Mesendoderm (in vitro differentiated cells): Measurements from ENCODE around the gene ZBED5. TPM values are rescaled to one million over a fixed set of nuclear protein-coding genes. Genes with fewer than 3 reads are reported as not detected.

Source experiments
- DNase-seq: peaks from one replicate; pipeline ENCODE4 v3.0.0; 2013
- H2AK5ac ChIP-seq: 2 replicates; pipeline ENCODE4 v1.6.1; 2013; ENCODE audit warnings: low read length, inconsistent platforms
- H2BK120ac ChIP-seq: 2 replicates; pipeline ENCODE4 v1.6.1; 2013; ENCODE audit warnings: low read depth, mild to moderate bottlenecking, low read length, moderate library complexity, mixed read lengths
- H2BK15ac ChIP-seq: replicated peaks from 2 replicates; pipeline ENCODE4 v1.6.1; 2013; ENCODE audit warnings: low read depth, mild to moderate bottlenecking, moderate library complexity
- H2BK5ac ChIP-seq: 2 replicates; pipeline ENCODE4 v1.6.1; 2013; ENCODE audit warnings: low read length, inconsistent platforms
- H3K18ac ChIP-seq: 2 replicates; pipeline ENCODE4 v1.6.1; 2013; ENCODE audit warnings: mild to moderate bottlenecking, low read length, mixed read lengths
- H3K23ac ChIP-seq: one replicate; pipeline ENCODE4 v1.6.1; 2013; ENCODE audit warnings: low read length
- H3K27ac ChIP-seq: 2 replicates; pipeline ENCODE4 v1.5.1; 2013; ENCODE audit warnings: low read depth, mild to moderate bottlenecking, inconsistent platforms, low read length, moderate library complexity
- H3K27me3 ChIP-seq: 2 replicates; pipeline ENCODE4 v1.6.1; 2013; ENCODE audit warnings: low read length, control low read depth, mild to moderate bottlenecking, inconsistent platforms; ENCODE audit not compliant: insufficient read depth, poor library complexity
- H3K36me3 ChIP-seq: 2 replicates; pipeline ENCODE4 v1.6.1; 2013; ENCODE audit warnings: low read length, inconsistent platforms; ENCODE audit not compliant: control insufficient read depth, insufficient read depth
- H3K4ac ChIP-seq: one replicate; pipeline ENCODE4 v1.6.1; 2013; ENCODE audit warnings: low read depth, mild to moderate bottlenecking, low read length, moderate library complexity
- H3K4me1 ChIP-seq: 2 replicates; pipeline ENCODE4 v1.6.1; 2013; ENCODE audit warnings: low read depth, low read length, inconsistent platforms; ENCODE audit not compliant: control insufficient read depth
- H3K4me2 ChIP-seq: 2 replicates; pipeline ENCODE4 v1.6.1; 2013; ENCODE audit warnings: low read length
- H3K4me3 ChIP-seq: 2 replicates; pipeline ENCODE4 v1.5.1; 2013; ENCODE audit warnings: mild to moderate bottlenecking, low read length
- H3K56ac ChIP-seq: one replicate; pipeline ENCODE4 v1.6.1; 2013; ENCODE audit warnings: low read length
- H3K79me1 ChIP-seq: 2 replicates; pipeline ENCODE4 v1.6.1; 2013; ENCODE audit warnings: low read length, inconsistent platforms
- H3K79me2 ChIP-seq: 2 replicates; pipeline ENCODE4 v1.6.1; 2013; ENCODE audit warnings: mild to moderate bottlenecking, low read length; ENCODE audit not compliant: control insufficient read depth, insufficient read depth
- H3K9ac ChIP-seq: 2 replicates; pipeline ENCODE4 v1.6.1; 2013; ENCODE audit warnings: low read length, inconsistent platforms
- H4K5ac ChIP-seq: one replicate; pipeline ENCODE4 v1.6.1; 2013; ENCODE audit warnings: low read length
- H4K8ac ChIP-seq: one replicate; pipeline ENCODE4 v1.6.1; 2013; ENCODE audit warnings: low read depth, mild to moderate bottlenecking, control low read depth, low read length, moderate library complexity
- WGBS: extraction: QIAGEN DNeasy Blood & Tissue Kit; methylation state at CpG from one replicate; pipeline ENCODE4 v1.1.7; 2013; ENCODE audit warnings: low lambda C conversion rate, missing lambda C conversion rate; ENCODE audit not compliant: insufficient coverage; ENCODE audit errors: extremely low coverage; 5-methylcytosine and 5-hydroxymethylcytosine counted together
- polyA plus RNA-seq, 2 experiments: library from polyadenylated mRNA; stranded (reverse); fragments of 200-250 nt; gene quantifications; one replicate each; pipeline ENCODE4 v1.2.3, GENCODE V29; 2013

ZBED5 gene
- 35.8 TPM for polyA plus RNA-seq (2013, experiment 1 of 2)
- polyA plus RNA-seq (2013, experiment 2 of 2) = 35.5 TPM

GRCh38 chr11:10857709-10858438 lies at the start of gene ZBED5:
TSS of gene ZBED5 (minus strand) at chr11:10858053. CDS start at chr11:10854945, 3,108 bp downstream.
- H3K79me1 ChIP-seq = peaks cover 4% of the 10 kb centered on the region
- peak within 1 kb of the TSS; percentile 59 for H4K5ac ChIP-seq
- peak within 1 kb of the TSS; percentile 79 for H3K4me3 ChIP-seq
- peak; percentile 99 for DNase-seq
- peak within 1 kb of the TSS; percentile 72 for H3K18ac ChIP-seq
- H2BK5ac ChIP-seq = peak within 1 kb of the TSS; percentile 94
- peak within 1 kb of the TSS; percentile 32 for H3K23ac ChIP-seq
- H2BK15ac ChIP-seq = no peak within 1 kb of the TSS
- peak within 1 kb of the TSS; percentile 95 for H3K27ac ChIP-seq
- peak within 1 kb of the TSS; percentile 29 for H3K4me2 ChIP-seq
- peak within 1 kb of the TSS; percentile 95 for H3K9ac ChIP-seq
- peaks cover 14% of the 10 kb centered on the region for H3K79me2 ChIP-seq
- peaks cover 1% of the 10 kb centered on the region for H3K36me3 ChIP-seq
- no peaks in the 10 kb centered on the region for H3K27me3 ChIP-seq
- no CpG with 5 or more reads among the region's 59 CpGs for WGBS
- H2AK5ac ChIP-seq = peak within 1 kb of the TSS; percentile 14
- H3K56ac ChIP-seq = peak within 1 kb of the TSS; percentile 97
- H3K4me1 ChIP-seq = no peaks in the 10 kb centered on the region
- no peak within 1 kb of the TSS for H2BK120ac ChIP-seq
- H4K8ac ChIP-seq = no peak within 1 kb of the TSS
- peak within 1 kb of the TSS; percentile 88 for H3K4ac ChIP-seq

DNA sequence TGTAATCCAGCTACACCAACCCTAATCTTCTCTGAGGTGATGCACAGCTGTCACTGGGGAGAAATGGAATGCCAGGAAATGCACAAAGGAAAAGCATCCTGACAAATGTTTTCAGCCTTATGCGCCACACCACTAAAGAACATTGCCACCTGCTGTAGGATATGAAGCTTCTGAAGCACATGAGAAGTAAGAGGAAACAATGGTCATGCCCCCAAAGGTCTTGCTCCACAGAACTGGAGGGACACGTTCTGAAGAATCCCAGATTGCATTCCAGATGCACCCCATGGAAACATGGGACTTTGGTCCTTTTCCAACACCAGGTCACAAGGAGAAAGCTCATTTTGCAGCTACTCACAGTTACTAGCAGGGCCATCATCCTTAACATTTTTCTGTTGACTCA lies 48.7 kb upstream of the ZBED5 start:
- Histone ChIP-seq H3K27me3 (no peaks in the 10 kb centered on the region), H3K18ac (no peak overlapping the region), H2BK5ac (no peak overlapping the region), H3K79me2 (no peaks in the 10 kb centered on the region), H3K4me3 (no peak overlapping the region), H4K5ac (no peak overlapping the region), H3K79me1 (no peaks in the 10 kb centered on the region), H4K8ac (no peak overlapping the region), H2BK15ac (no peak overlapping the region), H3K4ac (no peak overlapping the region), H3K9ac (no peak overlapping the region), H3K4me2 (no peak overlapping the region), H3K36me3 (no peaks in the 10 kb centered on the region), H3K56ac (no peak overlapping the region), H3K4me1 (peaks cover 2% of the 10 kb centered on the region), H2BK120ac (no peak overlapping the region), H3K23ac (no peak overlapping the region), H3K27ac (no peak overlapping the region), H2AK5ac (no peak overlapping the region)
- DNase-seq = no peak
- no CpG with 5 or more reads among the region's 2 CpGs for WGBS

DNA sequence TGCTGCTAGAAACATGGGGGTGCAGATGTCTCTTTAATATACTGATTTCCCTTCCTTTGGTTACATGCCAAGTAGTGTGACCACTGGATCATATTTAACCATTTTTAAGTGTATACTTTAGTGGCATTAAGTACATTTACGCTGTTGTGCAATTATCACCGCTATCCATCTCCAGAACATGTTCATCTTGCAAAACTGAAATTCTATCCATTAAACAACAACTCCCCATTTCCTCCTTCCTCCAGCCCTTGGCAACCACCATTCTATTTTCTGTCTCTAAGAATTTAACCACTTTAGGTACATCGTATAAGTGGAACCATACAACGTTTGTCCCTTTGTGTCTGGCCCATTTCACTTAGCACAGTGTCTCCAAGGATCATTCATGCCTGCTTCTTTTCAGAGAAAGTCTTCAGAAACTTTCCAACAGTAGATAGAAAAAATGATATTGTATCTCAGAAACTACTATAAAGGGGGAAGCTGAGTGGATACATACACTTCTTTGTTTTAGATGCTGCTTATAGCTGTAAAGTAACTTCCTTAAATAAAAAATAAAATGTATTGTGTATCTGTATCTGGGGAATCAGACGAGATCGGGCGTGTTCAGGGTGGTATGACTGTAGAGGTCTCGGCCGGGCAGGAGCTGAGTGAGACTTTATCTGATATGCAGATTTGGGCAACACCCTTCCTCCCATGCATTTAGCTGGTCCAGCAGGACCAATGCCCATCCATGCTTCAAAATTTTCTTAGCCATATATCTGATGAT lies 44.6 kb upstream of the ZBED5 start:
- Histone ChIP-seq H4K8ac (no peak overlapping the region), H3K79me1 (no peaks in the 10 kb centered on the region), H3K4ac (no peak overlapping the region), H3K4me1 (no peaks in the 10 kb centered on the region), H3K56ac (no peak overlapping the region), H3K27ac (no peak overlapping the region), H3K18ac (no peak overlapping the region), H3K4me2 (no peak overlapping the region), H2AK5ac (no peak overlapping the region), H3K27me3 (no peaks in the 10 kb centered on the region), H3K36me3 (no peaks in the 10 kb centered on the region), H3K4me3 (no peak overlapping the region), H2BK5ac (no peak overlapping the region), H2BK120ac (no peak overlapping the region), H4K5ac (no peak overlapping the region), H3K23ac (no peak overlapping the region), H3K9ac (no peak overlapping the region), H2BK15ac (no peak overlapping the region), H3K79me2 (no peaks in the 10 kb centered on the region)
- no CpG with 5 or more reads among the region's 9 CpGs for WGBS
- no peak for DNase-seq

DNA sequence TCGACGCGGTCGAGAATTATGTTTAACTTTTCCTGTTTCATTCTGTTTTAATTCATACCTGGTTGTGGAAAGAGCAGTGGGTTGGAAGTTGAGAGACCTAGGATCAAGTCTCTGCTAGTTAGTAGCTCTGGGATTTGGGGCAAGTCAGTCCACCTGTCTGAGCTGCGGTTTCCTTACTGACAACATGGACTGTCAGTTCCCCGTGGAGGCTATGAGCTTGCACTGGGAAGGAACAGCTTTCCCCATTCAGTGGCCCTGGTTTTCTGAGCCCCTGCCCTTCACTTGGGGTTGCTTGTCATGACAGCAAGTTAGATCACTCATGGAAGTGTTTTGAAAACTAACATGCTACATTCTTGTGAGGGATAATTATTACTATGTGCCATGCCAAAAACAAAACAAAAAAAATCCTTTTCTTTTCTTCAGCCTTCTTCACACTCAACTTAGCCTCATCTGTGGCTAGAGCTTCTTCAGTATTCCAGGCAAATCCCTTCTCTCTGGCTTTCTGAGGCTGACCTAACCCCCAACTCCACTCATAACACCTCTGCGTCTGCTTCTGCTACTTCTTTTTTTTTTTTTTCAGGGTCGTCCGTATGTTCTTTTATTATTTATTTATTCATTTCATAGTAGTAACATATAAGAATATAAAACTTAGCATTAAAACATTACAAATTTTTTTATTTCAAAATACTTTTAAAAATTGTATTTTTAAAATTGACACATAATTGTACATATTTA lies 43.0 kb upstream of the ZBED5 start:
- Histone ChIP-seq H4K8ac (no peak overlapping the region), H2BK15ac (no peak overlapping the region), H2AK5ac (no peak overlapping the region), H3K36me3 (no peaks in the 10 kb centered on the region), H3K27me3 (no peaks in the 10 kb centered on the region), H2BK5ac (no peak overlapping the region), H3K79me1 (no peaks in the 10 kb centered on the region), H4K5ac (no peak overlapping the region), H3K4me1 (no peaks in the 10 kb centered on the region), H2BK120ac (no peak overlapping the region), H3K23ac (no peak overlapping the region), H3K9ac (no peak overlapping the region), H3K4me3 (no peak overlapping the region), H3K18ac (no peak overlapping the region), H3K79me2 (no peaks in the 10 kb centered on the region), H3K4ac (no peak overlapping the region), H3K27ac (no peak overlapping the region), H3K4me2 (no peak overlapping the region), H3K56ac (no peak overlapping the region)
- no CpG with 5 or more reads among the region's 9 CpGs for WGBS
- DNase-seq = no peak

DNA sequence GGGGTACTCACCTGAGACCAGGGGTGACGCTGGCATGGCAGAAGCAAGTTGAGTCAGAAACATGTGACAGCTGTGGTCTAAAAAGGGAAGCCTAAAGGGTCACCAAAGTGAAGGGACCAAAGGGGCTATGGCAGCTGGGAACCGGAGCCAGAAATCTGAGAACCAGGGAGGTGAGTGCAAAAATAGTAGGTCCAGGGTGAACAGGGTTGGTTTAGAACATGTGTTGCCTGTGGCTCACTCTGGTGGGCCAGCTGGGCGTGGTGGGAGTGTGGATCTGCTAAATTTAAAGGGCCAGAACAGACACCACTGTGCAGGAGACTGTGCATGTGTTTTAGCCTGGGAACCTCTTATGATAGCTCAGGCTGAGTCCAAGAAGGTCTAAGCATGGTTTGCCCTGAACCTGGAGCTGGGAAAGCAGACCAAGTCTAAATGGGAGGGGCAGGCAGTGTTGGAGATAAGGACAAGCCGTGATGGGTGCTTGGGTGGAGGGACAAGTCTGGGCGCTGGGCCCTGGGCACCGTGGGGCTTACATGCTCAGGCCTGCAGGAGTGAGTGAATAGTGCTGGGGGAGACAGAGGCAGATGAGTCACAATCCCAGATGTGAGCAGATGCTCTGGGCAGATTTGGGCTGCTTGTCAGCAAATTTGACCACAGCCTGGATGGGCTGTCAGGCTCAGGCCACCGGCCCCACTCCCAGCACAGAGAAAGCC lies 41.4 kb upstream of the ZBED5 start:
- Histone ChIP-seq H3K27me3 (no peaks in the 10 kb centered on the region), H4K5ac (no peak overlapping the region), H3K56ac (no peak overlapping the region), H3K36me3 (no peaks in the 10 kb centered on the region), H3K4ac (no peak overlapping the region), H2AK5ac (no peak overlapping the region), H3K79me2 (no peaks in the 10 kb centered on the region), H2BK5ac (no peak overlapping the region), H2BK15ac (no peak overlapping the region), H4K8ac (no peak overlapping the region), H3K27ac (no peak overlapping the region), H3K4me1 (no peaks in the 10 kb centered on the region), H3K79me1 (no peaks in the 10 kb centered on the region), H3K23ac (no peak overlapping the region), H3K4me2 (no peak overlapping the region), H3K18ac (no peak overlapping the region), H2BK120ac (no peak overlapping the region), H3K4me3 (no peak overlapping the region), H3K9ac (no peak overlapping the region)
- no peak for DNase-seq
- WGBS = no CpG with 5 or more reads among the region's 7 CpGs
